ENCODE measurements around the gene ELOVL7. TPM values are rescaled to one million over a fixed set of nuclear protein-coding genes. Genes with fewer than 3 reads are reported as not detected.
"Not testable (repeated sequence)": the region's sequence is repeated elsewhere in the genome, so short reads cannot be mapped to it uniquely, and the experiment has no call there.

The ELOVL7 gene
- polyA plus RNA-seq, 1 experiment = 0.02 TPM

DNA sequence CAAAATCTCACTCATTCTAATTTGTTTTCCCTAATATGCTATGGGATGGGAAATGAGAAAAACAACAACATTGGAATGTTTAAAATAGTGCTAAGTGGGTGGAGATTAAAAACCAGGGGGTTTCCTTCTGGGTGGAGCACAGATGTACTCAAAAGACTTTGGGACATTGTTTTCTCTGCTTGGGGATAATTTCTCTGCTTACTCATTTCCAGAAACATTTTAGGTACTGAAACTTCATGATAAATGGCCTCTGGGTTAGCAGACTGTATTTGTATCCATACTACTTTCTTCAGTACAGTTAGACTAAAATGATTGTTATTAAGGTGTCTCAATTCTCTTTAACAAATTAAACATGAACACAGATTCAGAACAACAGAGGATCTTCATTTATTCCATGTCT, 17.4 kb downstream of the ELOVL7 start:
- ChIA-PET CTCF (interaction anchor here (0.6 kb wide), 1 partner anchor 1524 kb away, joined by 4 read pairs; no protein-coding TSS in a partner anchor), POLR2A (no interaction called here)
- Histone ChIP-seq H3K27me3 (ENCODE audit: control insufficient read depth, insufficient read depth, low read length) (no peaks in the 10 kb centered on the region), H3K4me3 (ENCODE audit: low read depth, low read length) (no peak overlapping the region), H3K36me3 (ENCODE audit: control insufficient read depth, insufficient read depth, low read length) (no peaks in the 10 kb centered on the region)
- TF ChIP-seq, protein P1, sequence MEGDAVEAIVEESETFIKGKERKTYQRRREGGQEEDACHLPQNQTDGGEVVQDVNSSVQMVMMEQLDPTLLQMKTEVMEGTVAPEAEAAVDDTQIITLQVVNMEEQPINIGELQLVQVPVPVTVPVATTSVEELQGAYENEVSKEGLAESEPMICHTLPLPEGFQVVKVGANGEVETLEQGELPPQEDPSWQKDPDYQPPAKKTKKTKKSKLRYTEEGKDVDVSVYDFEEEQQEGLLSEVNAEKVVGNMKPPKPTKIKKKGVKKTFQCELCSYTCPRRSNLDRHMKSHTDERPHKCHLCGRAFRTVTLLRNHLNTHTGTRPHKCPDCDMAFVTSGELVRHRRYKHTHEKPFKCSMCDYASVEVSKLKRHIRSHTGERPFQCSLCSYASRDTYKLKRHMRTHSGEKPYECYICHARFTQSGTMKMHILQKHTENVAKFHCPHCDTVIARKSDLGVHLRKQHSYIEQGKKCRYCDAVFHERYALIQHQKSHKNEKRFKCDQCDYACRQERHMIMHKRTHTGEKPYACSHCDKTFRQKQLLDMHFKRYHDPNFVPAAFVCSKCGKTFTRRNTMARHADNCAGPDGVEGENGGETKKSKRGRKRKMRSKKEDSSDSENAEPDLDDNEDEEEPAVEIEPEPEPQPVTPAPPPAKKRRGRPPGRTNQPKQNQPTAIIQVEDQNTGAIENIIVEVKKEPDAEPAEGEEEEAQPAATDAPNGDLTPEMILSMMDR (IDR thresholded peaks at IDR 0.05; ENCODE audit: insufficient read depth, low read depth, low read length) = no peak
- no peak for DNase-seq (ENCODE audit: low read depth)

DNA sequence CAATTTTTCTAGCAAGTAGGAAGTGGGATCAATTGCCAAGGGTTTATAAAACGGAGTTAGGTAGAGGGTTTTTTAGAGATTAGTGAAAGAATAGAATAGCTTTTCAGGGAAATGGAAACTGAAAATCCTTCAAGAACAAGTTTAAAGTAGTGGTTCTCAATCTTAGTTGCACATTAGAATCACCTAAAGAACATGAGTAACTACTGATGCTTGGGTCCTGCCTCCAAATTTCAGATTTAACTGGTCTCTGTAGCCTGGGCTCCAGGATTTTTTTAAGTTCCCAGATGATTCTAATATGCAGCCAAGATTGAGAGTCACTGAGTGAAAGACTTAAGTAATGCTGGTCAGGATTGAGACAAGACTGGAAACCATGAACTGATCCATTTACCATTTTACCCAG, 20.5 kb downstream of the ELOVL7 start:
- Histone ChIP-seq H3K4me3 (ENCODE audit: low read depth, low read length) (no peak overlapping the region), H3K27me3 (ENCODE audit: control insufficient read depth, insufficient read depth, low read length) (no peaks in the 10 kb centered on the region), H3K36me3 (ENCODE audit: control insufficient read depth, insufficient read depth, low read length) (no peaks in the 10 kb centered on the region)
- ChIA-PET POLR2A (no interaction called here), CTCF (no interaction called here)
- no peak for DNase-seq (ENCODE audit: low read depth)
- TF ChIP-seq, protein P1 (IDR thresholded peaks at IDR 0.05; ENCODE audit: insufficient read depth, low read depth, low read length) = no peak

DNA sequence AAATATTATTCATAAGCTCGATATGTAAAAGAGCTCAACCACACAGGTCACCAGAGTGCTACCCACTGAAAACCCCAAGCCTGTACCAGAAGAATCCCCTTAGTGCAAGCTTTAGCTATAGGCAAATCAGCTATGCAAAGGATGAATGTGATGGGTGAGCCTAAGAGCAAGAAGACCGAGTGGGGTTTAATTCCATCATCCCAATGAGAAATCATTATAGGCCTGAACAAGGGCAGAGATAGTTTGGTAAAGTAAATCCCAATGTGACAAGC, 21.8 kb downstream of the ELOVL7 start:
- H3K27me3 ChIP-seq (ENCODE audit: control insufficient read depth, insufficient read depth, low read length) = no peaks in the 10 kb centered on the region
- TF ChIP-seq, protein P1 (IDR thresholded peaks at IDR 0.05; ENCODE audit: insufficient read depth, low read depth, low read length) = no peak
- no peak for DNase-seq (ENCODE audit: low read depth)
- H3K4me3 ChIP-seq (ENCODE audit: low read depth, low read length) = no peak overlapping the region
- no peaks in the 10 kb centered on the region for H3K36me3 ChIP-seq (ENCODE audit: control insufficient read depth, insufficient read depth, low read length)
- ChIA-PET CTCF (no interaction called here), POLR2A (no interaction called here)

DNA sequence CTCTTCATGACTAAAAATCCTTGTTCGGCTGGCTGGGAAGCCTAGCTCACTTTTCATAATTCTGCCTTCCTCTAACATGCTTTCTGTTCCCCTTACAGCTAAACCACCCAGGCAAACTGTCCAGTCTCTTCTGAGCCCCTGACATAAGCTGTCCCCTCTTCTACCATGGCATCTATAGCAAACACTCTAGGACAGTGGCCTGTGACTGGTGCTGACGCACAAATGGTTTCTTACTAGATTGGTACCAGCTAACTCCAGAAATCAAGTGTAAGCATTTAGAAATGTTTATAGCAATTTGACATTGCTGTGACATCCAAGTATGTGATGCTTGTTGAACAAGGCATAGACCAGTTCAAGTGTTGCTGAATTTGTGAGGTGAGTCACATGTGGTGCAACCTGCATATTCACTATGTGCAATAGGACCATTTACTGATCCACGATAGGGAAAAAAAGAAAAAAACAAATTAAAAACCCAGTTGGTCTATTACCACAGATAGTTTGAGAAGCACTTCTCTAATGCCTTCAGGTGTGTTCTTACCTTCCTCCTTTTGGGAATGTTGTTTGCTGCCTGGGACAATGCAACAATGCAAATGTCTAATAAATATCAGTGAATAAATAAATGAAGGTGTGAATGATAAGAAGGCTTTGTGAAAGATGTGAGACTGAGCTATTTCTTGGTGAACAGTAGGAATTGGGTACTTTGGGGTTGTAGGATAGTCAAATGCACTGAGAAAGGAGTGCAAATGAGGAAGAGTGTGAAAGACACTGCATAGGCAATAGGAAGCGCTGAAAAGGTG, 22.4 kb downstream of the ELOVL7 start:
- Histone ChIP-seq H3K27me3 (ENCODE audit: control insufficient read depth, insufficient read depth, low read length) (no peaks in the 10 kb centered on the region), H3K4me3 (ENCODE audit: low read depth, low read length) (no peak overlapping the region), H3K36me3 (ENCODE audit: control insufficient read depth, insufficient read depth, low read length) (no peaks in the 10 kb centered on the region)
- no peak for DNase-seq (ENCODE audit: low read depth)
- POLR2A ChIA-PET = no interaction called here
- CTCF ChIA-PET = interaction anchor here (1.3 kb wide), 1 partner anchor 122 kb away, joined by 3 read pairs; the partner anchor contains the start of gene DEPDC1B
- TF ChIP-seq, protein P1 (IDR thresholded peaks at IDR 0.05; ENCODE audit: insufficient read depth, low read depth, low read length) = no peak

DNA sequence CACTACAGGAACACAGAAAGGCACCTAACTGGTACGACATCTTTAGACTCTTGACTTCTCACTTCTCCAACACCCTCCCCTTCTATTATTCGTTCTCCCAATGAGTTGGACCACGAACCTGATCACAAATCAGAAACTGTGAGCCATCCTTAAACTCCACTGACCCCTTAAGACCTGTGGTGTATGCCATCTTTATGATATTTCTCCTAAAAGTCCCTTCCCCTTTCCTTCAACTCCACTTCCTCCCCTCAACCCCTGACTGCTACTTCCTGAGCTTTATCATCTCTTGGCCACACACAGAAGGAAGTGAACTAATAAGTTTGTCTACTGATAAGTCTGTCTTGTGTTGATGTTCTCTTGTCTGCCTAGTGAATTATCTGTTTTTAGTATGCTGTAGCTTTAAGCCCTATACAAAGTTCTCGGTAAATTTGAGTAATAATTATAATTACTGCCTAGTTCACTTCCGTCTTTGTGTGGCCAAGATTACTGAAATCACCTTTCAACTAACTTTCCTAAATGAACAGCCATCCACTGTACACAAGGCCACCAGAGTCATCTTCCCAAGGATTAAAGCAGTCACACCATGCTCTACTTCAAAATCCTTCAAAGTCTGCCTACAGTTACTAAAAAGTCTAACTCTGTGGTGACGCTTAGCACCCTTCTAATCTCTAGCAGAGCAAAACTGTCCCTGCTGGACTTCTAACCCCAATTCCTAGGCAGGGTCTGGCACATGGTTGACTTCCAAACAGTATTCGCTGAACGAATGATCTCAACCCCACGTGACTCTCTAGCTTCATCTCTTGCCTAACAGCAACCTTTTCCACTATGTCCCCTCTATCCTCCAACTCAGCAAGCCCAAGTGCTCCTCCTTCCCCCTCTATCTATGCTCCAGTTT, 23.2 kb downstream of the ELOVL7 start:
- H3K27me3 ChIP-seq (ENCODE audit: control insufficient read depth, insufficient read depth, low read length) = no peaks in the 10 kb centered on the region
- no peak overlapping the region for H3K4me3 ChIP-seq (ENCODE audit: low read depth, low read length)
- TF ChIP-seq, protein P1 (IDR thresholded peaks at IDR 0.05; ENCODE audit: insufficient read depth, low read depth, low read length) = no peak
- ChIA-PET POLR2A (interaction anchor here (0.6 kb wide), 1 partner anchor 308 kb away, joined by 3 read pairs; no protein-coding TSS in a partner anchor), CTCF (interaction anchor here (1.3 kb wide), 1 partner anchor 121 kb away, joined by 3 read pairs; the partner anchor contains the start of gene DEPDC1B)
- no peak for DNase-seq (ENCODE audit: low read depth)
- H3K36me3 ChIP-seq (ENCODE audit: control insufficient read depth, insufficient read depth, low read length) = no peaks in the 10 kb centered on the region

DNA sequence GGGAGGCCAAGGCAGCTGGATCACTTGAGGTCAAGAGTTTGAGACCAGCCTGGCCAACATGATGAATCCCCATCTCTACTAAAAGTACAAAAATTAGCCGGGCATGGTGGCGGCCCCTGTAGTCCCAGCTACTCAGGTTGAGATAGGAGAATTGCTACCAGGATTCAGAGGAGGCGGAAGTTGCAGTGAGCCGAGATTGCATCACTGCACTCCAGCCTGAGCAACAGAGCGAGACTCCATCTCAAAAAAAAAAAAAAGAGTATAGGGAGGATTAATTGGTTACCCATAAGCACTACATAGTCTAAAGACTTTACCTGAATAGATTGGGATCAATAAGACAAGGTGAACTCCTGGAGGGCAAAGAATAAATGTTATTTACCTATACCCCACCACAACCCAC, 27.9 kb downstream of the ELOVL7 start:
- H3K36me3 ChIP-seq (ENCODE audit: control insufficient read depth, insufficient read depth, low read length); DNase-seq (ENCODE audit: low read depth); CTCF ChIA-PET; POLR2A ChIA-PET; H3K4me3 ChIP-seq (ENCODE audit: low read depth, low read length); H3K27me3 ChIP-seq (ENCODE audit: control insufficient read depth, insufficient read depth, low read length): not testable (repeated sequence)

All from BJ (cell line).